GM19455 (cell line): ENCODE data around the gene BUD23.

Experiments used
- ATAC-seq: cut with Tn5 transposase; IDR thresholded peaks from one replicate; pipeline ENCODE4 v1.9.1; 2021; ENCODE audit not compliant: unreplicated experiment

Gene BUD23

GRCh38 chr7:73740771-73741170 is 57.4 kb downstream of the BUD23 start:
- no peak for ATAC-seq

- no peak for ATAC-seq
These were observed 58.2 kb downstream of the BUD23 start for GRCh38 chr7:73741600-73741999.

- no peak for ATAC-seq
These were observed 58.9 kb downstream of the BUD23 start for GRCh38 chr7:73742338-73742752.

- no peak for ATAC-seq
These were observed 59.6 kb downstream of the BUD23 start for GRCh38 chr7:73742753-73743641.

- no peak for ATAC-seq
These were observed 63.0 kb downstream of the BUD23 start for GRCh38 chr7:73746378-73746777.
